Activated naive CD4-positive, alpha-beta T cell treated with anti-CD3 and anti-CD28 coated beads, Interleukin-2, amount 50 U/mL, for 72 hours (primary cell): Measurements from ENCODE around the gene C2CD4B. TPM values are rescaled to one million over a fixed set of nuclear protein-coding genes. Genes with fewer than 3 reads are reported as not detected.

Source experiments
- total RNA-seq, 2 donors: library from RNA; stranded (reverse); gene quantifications; one replicate each; pipeline ENCODE4 v1.2.3, GENCODE V29; 2022

Gene C2CD4B
- total RNA-seq, 2 donors from 2014 or later: 0.16 TPM; not detected in 1

Other genes starting within 250 kb of the C2CD4B start
- gene VPS13C, start 104.8 kb downstream of the C2CD4B start, total RNA-seq: 10 to 100 TPM; 59.4 to 61.0 TPM
- gene C2CD4A, start 98.3 kb downstream of the C2CD4B start, total RNA-seq: under 1 TPM; 0.14 to 0.20 TPM
- 1 to 10 TPM in 1 of 2 donors, under 1 TPM in 1; 0.57 to 2.3 TPM for gene TLN2, start 225.3 kb upstream of the C2CD4B start, total RNA-seq